GM23338 (cell line): ENCODE data around the gene TEDC2. TPM values are rescaled to one million over a fixed set of nuclear protein-coding genes. Genes with fewer than 3 reads are reported as not detected.

Experiments
- ATAC-seq: fragments of 200-7000 bp; cut with Tn5 transposase; 3 replicates; pipeline ENCODE4 v1.9.1; 2020
- DNase-seq: peaks from one replicate; pipeline ENCODE4 v3.0.0-alpha.2; 2015; ENCODE audit warnings: low spot score
- H2AFZ ChIP-seq: fragments of 200-600 bp; sonication (generic); 2 replicates; pipeline ENCODE4 v1.8.0; 2016; ENCODE audit warnings: antibody characterized with exemption, mild to moderate bottlenecking, moderate library complexity
- H3F3A ChIP-seq: fragments of 200-600 bp; sonication (generic); replicated peaks from 2 replicates; pipeline ENCODE4 v1.8.0; 2017; ENCODE audit warnings: antibody characterized with exemption, mixed run types, low read depth
- H3K27ac ChIP-seq: fragments of 200-600 bp; sonication (generic); 2 replicates; pipeline ENCODE4 v1.6.1; 2016; ENCODE audit warnings: low read depth
- H3K27me3 ChIP-seq: fragments of 200-600 bp; sonication (generic); 2 replicates; pipeline ENCODE4 v1.8.0; 2016; ENCODE audit warnings: mild to moderate bottlenecking, mixed run types, moderate library complexity; ENCODE audit not compliant: insufficient read depth
- H3K36me3 ChIP-seq: fragments of 200-600 bp; sonication (generic); 2 replicates; pipeline ENCODE4 v1.8.0; 2016; ENCODE audit warnings: mild to moderate bottlenecking; ENCODE audit not compliant: insufficient read depth
- H3K4me1 ChIP-seq: fragments of 200-600 bp; sonication (generic); 2 replicates; pipeline ENCODE4 v1.8.0; 2016; ENCODE audit warnings: mild to moderate bottlenecking, moderate library complexity; ENCODE audit not compliant: insufficient read depth
- H3K4me2 ChIP-seq: fragments of 200-600 bp; sonication (generic); 2 replicates; pipeline ENCODE4 v1.7.1; 2017; ENCODE audit warnings: mixed run types
- H3K4me3 ChIP-seq: fragments of 200-600 bp; sonication (generic); 2 replicates; pipeline ENCODE4 v1.6.1; 2016; ENCODE audit warnings: mixed run types
- H3K79me2 ChIP-seq: fragments of 200-600 bp; sonication (generic); replicated peaks from 2 replicates; pipeline ENCODE4 v1.8.0; 2017; ENCODE audit warnings: mild to moderate bottlenecking; ENCODE audit not compliant: insufficient read depth
- H3K9me2 ChIP-seq: fragments of 200-600 bp; sonication (generic); 2 replicates; pipeline ENCODE4 v1.8.0; 2017; ENCODE audit not compliant: insufficient read depth
- H4K20me1 ChIP-seq: fragments of 200-600 bp; sonication (generic); replicated peaks from 2 replicates; pipeline ENCODE4 v1.8.0; 2017; ENCODE audit warnings: mild to moderate bottlenecking; ENCODE audit not compliant: insufficient read depth
- H3K27ac Mint-ChIP-seq: 2 replicates; pipeline ENCODE4 v1.8.0; 2020; ENCODE audit warnings: inconsistent platforms, mild to moderate bottlenecking, moderate library complexity, mixed read lengths
- H3K27me3 Mint-ChIP-seq: 3 replicates; pipeline ENCODE4 v1.8.0; 2022; ENCODE audit warnings: low read depth, mild to moderate bottlenecking, moderate library complexity, mixed read lengths, inconsistent platforms; ENCODE audit not compliant: insufficient read depth, poor library complexity
- H3K36me3 Mint-ChIP-seq: 3 replicates; pipeline ENCODE4 v1.8.0; 2021; ENCODE audit warnings: low read depth, mild to moderate bottlenecking, inconsistent platforms, moderate library complexity, mixed read lengths
- H3K4me1 Mint-ChIP-seq: 3 replicates; pipeline ENCODE4 v1.8.0; 2020; ENCODE audit warnings: mild to moderate bottlenecking, inconsistent platforms, mixed read lengths
- H3K4me3 Mint-ChIP-seq: 3 replicates; pipeline ENCODE4 v1.8.0; 2021; ENCODE audit warnings: moderate library complexity, mild to moderate bottlenecking, inconsistent platforms, mixed read lengths
- H3K9me3 Mint-ChIP-seq: 3 replicates; pipeline ENCODE4 v1.8.0; 2020; ENCODE audit warnings: moderate library complexity, mild to moderate bottlenecking, inconsistent platforms, mixed read lengths
- CTCF ChIP-seq, 2 experiments: fragments of 200-600 bp in 1 of 2; sonication (generic) in 1 of 2; conservative IDR thresholded peaks; 2 replicates each; pipeline versions ENCODE4 v1.5.1 to v1.6.1; 2016 to 2017; ENCODE audit warnings: antibody characterized with exemption in 2 of 2, low read depth in 2 of 2, mild to moderate bottlenecking in 2 of 2, moderate library complexity in 1 of 2
- ETS1 ChIP-seq: IDR thresholded peaks from 2 replicates; pipeline ENCODE4 v1.6.1; 2016; ENCODE audit warnings: antibody characterized with exemption
- NANOG ChIP-seq: IDR thresholded peaks from 2 replicates; pipeline ENCODE4 v1.6.1; 2016; ENCODE audit warnings: antibody characterized with exemption, borderline replicate concordance
- POLR2AphosphoS5 ChIP-seq: IDR thresholded peaks from 2 replicates; pipeline ENCODE4 v1.6.1; 2016; ENCODE audit warnings: antibody characterized with exemption, low read depth
- ZNF462 ChIP-seq: fragments of 250-450 bp; sonication (Bioruptor Pico); IDR thresholded peaks from 2 replicates; pipeline ENCODE4 v1.5.0; 2020; ENCODE audit warnings: mild to moderate bottlenecking, moderate library complexity
- polyA plus RNA-seq: library from polyadenylated mRNA; unstranded; fragments of >200 nt; fragmentation: Nextera tagmentation; extraction: Ambion mirVana; gene quantifications from 2 replicates; pipeline ENCODE4 v1.2.1, GENCODE V29; 2016
- total RNA-seq: library from RNA; depleted of rRNA; stranded (reverse); fragments of >200 nt; shearing (Covaris generic); gene quantifications from 2 replicates; pipeline ENCODE4 v1.2.3, GENCODE V29; 2014

TEDC2 gene
- total and polyA plus RNA-seq, 2 experiments from 2014 or later, result 50.6 to 98.9 TPM

GRCh38 chr16:2482708-2483534 is 23.0 kb downstream of the TEDC2 start:
- DNase-seq, result no peak
- no peak overlapping the region for H3K27ac Mint-ChIP-seq
- no peaks in the 10 kb centered on the region for H3K9me3 Mint-ChIP-seq
- peaks cover 10% of the 10 kb centered on the region; the same call in 1 of the 2 replicates for H4K20me1 ChIP-seq
- no peak overlapping the region for H3K27ac ChIP-seq
- H3F3A ChIP-seq, result no peaks in the 10 kb centered on the region
- no peaks in the 10 kb centered on the region for H3K36me3 ChIP-seq
- H3K4me1 Mint-ChIP-seq, result peaks cover 20% of the 10 kb centered on the region
- H3K4me2 ChIP-seq, result no peak overlapping the region
- no peak for ATAC-seq
- no peaks in the 10 kb centered on the region for H3K4me1 ChIP-seq
- no peaks in the 10 kb centered on the region for H3K27me3 ChIP-seq
- no peaks in the 10 kb centered on the region for H3K9me2 ChIP-seq
- 0 out of 2 replicates have a peak, but pooled peaks cover 3% of the 10 kb centered on the region for H3K79me2 ChIP-seq
- H2AFZ ChIP-seq, result no peak overlapping the region
- no peaks in the 10 kb centered on the region; the same call in 1 of the 3 replicates for H3K36me3 Mint-ChIP-seq
- no peak overlapping the region for H3K4me3 ChIP-seq
- TF ChIP-seq ETS1 (no peak), POLR2AphosphoS5 (no peak), NANOG (no peak), ZNF462 (CRISPR knock-in tag) (no peak), CTCF (conservative IDR thresholded peaks at IDR 0.05; ENCODE audit: low read depth in 2 of 2) (no peak)
- no peak overlapping the region; the same call in 2 of the 3 replicates for H3K4me3 Mint-ChIP-seq
- H3K27me3 Mint-ChIP-seq, result peaks cover 17% of the 10 kb centered on the region
